ENCODE results near the gene DIS3L2.

Gene DIS3L2

GRCh38 chr2:232385660-232386489 lies 424.4 kb downstream of the DIS3L2 start:
- TF ChIP-seq, protein P1, sequence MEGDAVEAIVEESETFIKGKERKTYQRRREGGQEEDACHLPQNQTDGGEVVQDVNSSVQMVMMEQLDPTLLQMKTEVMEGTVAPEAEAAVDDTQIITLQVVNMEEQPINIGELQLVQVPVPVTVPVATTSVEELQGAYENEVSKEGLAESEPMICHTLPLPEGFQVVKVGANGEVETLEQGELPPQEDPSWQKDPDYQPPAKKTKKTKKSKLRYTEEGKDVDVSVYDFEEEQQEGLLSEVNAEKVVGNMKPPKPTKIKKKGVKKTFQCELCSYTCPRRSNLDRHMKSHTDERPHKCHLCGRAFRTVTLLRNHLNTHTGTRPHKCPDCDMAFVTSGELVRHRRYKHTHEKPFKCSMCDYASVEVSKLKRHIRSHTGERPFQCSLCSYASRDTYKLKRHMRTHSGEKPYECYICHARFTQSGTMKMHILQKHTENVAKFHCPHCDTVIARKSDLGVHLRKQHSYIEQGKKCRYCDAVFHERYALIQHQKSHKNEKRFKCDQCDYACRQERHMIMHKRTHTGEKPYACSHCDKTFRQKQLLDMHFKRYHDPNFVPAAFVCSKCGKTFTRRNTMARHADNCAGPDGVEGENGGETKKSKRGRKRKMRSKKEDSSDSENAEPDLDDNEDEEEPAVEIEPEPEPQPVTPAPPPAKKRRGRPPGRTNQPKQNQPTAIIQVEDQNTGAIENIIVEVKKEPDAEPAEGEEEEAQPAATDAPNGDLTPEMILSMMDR (IDR thresholded peaks at IDR 0.05; ENCODE audit: low read depth, low read length) = no peak
- DNase-seq (ENCODE audit: extremely low read depth, low read depth) = peak; percentile 18

DNA sequence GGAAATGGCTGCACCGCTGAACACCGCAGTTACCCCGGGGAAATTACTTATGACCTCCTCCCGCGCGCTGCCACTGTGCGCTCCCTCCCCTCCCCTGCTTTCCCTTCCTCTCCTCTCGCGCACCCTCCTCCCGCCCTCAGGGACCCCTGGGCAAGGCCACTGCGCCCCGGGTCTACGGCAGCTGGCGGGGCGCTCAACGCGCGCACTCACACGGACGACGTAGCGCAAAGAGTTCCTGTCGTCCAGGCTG lies 424.9 kb downstream of the DIS3L2 start:
- DNase-seq (ENCODE audit: extremely low read depth, low read depth) = no peak
- TF ChIP-seq, protein P1 (IDR thresholded peaks at IDR 0.05; ENCODE audit: low read depth, low read length) = no peak

Measured in AG09319 (cell line).